Endothelial cell of umbilical vein (primary cell): ENCODE results near the gene AGO1. TPM values are rescaled to one million over a fixed set of nuclear protein-coding genes. Genes with fewer than 3 reads are reported as not detected.

Experiments
- BruUV-seq: library from RNA; stranded (reverse); fragments of 400-500 nt; replicated peaks from 2 replicates; lab custom pipeline; 2021; lab: Mats Ljungman, UMichigan
- CTCF ChIA-PET: fragments of 300-600, 350-600 bp; sonication (Branson Sonifier 250); formaldehyde crosslinking; loops from one replicate; lab custom pipeline; 2021; ENCODE audit warnings: antibody characterized with exemption, inconsistent platforms; lab: Charles Lee
- POLR2A ChIA-PET: fragments of 300-600, 350-600 bp; sonication (Branson Sonifier 250); formaldehyde crosslinking; loops from one replicate; lab custom pipeline; 2021; ENCODE audit warnings: antibody characterized with exemption, inconsistent platforms; lab: Charles Lee
- DNase-seq: peaks from one replicate; pipeline ENCODE4 v3.0.0-alpha.2; 2011; ENCODE audit warnings: low read depth, low spot score
- FAIRE-seq: peaks from 2 replicates; lab custom pipeline; 2011; peaks lifted over from hg19 to GRCh38; lab: Jason Lieb, UNC
- H2AFZ ChIP-seq: 2 replicates; pipeline ENCODE4 v1.6.0; 2012; ENCODE audit warnings: low read depth, low read length, control low read depth, inconsistent platforms
- H3K27ac ChIP-seq: 2 replicates; pipeline ENCODE4 v1.5.1; 2011; ENCODE audit warnings: low read depth, mild to moderate bottlenecking, control low read depth, low read length, moderate library complexity; ENCODE audit not compliant: insufficient read depth
- H3K27me3 ChIP-seq, 2 experiments: 2 replicates each; pipeline versions ENCODE4 v1.6.0 to v1.6.1; 2011; ENCODE audit warnings: low read length in 2 of 2, mixed read lengths in 1 of 2; ENCODE audit not compliant: control insufficient read depth in 2 of 2, insufficient read depth in 2 of 2
- H3K36me3 ChIP-seq, 2 experiments: 2 replicates in 1 of 2; 3 replicates in 1 of 2; pipeline ENCODE4 v1.5.1; 2011; ENCODE audit warnings: low read length in 2 of 2, mild to moderate bottlenecking in 1 of 2, moderate library complexity in 1 of 2; ENCODE audit not compliant: control insufficient read depth in 2 of 2, insufficient read depth in 2 of 2; ENCODE audit errors: extremely low read depth in 1 of 2
- H3K4me1 ChIP-seq: 3 replicates; pipeline ENCODE4 v1.5.1; 2011; ENCODE audit warnings: mild to moderate bottlenecking, low read length; ENCODE audit not compliant: control insufficient read depth, insufficient read depth; ENCODE audit errors: extremely low read depth
- H3K4me2 ChIP-seq: 2 replicates; pipeline ENCODE4 v1.6.1; 2011; ENCODE audit warnings: low read length, control low read depth, mixed read lengths; ENCODE audit not compliant: insufficient read depth
- H3K4me3 ChIP-seq, 3 experiments: fragments of 200-600 bp in 1 of 3; sonication (generic), shearing (Covaris generic) in 1 of 3; replicated peaks in 1 of 3; 2 replicates each; pipeline ENCODE4 v1.5.1; 2011 to 2016; ENCODE audit warnings: control low read depth in 3 of 3, low read length in 3 of 3, mild to moderate bottlenecking in 2 of 3, inconsistent platforms in 1 of 3, low read depth in 1 of 3, moderate library complexity in 1 of 3; ENCODE audit not compliant: insufficient read depth in 1 of 3
- H3K79me2 ChIP-seq: 2 replicates; pipeline ENCODE4 v1.6.0; 2012; ENCODE audit warnings: low read length, inconsistent platforms; ENCODE audit not compliant: control insufficient read depth, insufficient read depth
- H3K9ac ChIP-seq: replicated peaks from 2 replicates; pipeline ENCODE3; 2011; ENCODE audit warnings: low read length, control low read depth; ENCODE audit not compliant: insufficient read depth; ENCODE audit errors: extremely low read depth
- H3K9me1 ChIP-seq: replicated peaks from 3 replicates; pipeline ENCODE4 v1.6.0; 2011; ENCODE audit warnings: mild to moderate bottlenecking, low read length; ENCODE audit not compliant: control insufficient read depth, insufficient read depth; ENCODE audit errors: extremely low read depth
- H3K9me3 ChIP-seq: replicated peaks from 2 replicates; pipeline ENCODE4 v1.5.1; 2012; ENCODE audit warnings: low read length, inconsistent platforms; ENCODE audit not compliant: control insufficient read depth, insufficient read depth
- H4K20me1 ChIP-seq: replicated peaks from 2 replicates; pipeline ENCODE3; 2011; ENCODE audit warnings: mild to moderate bottlenecking, low read length; ENCODE audit not compliant: control insufficient read depth, insufficient read depth; ENCODE audit errors: extremely low read depth
- EZH2 ChIP-seq: IDR thresholded peaks from 2 replicates; pipeline ENCODE4 v1.6.1; 2012; ENCODE audit warnings: borderline replicate concordance, low read depth, mild to moderate bottlenecking, moderate library complexity, low read length, inconsistent platforms; ENCODE audit not compliant: severe bottlenecking
- FOS ChIP-seq: IDR thresholded peaks from 2 replicates; pipeline ENCODE4 v1.6.1; 2011; ENCODE audit warnings: mild to moderate bottlenecking, low read length, moderate library complexity, borderline replicate concordance; ENCODE audit not compliant: insufficient read depth
- GATA2 ChIP-seq: IDR thresholded peaks from 2 replicates; pipeline ENCODE4 v1.7.0; 2011; ENCODE audit warnings: low read depth, mild to moderate bottlenecking, moderate library complexity, mixed read lengths, low read length; ENCODE audit not compliant: insufficient read length, insufficient read depth
- JUN ChIP-seq: IDR thresholded peaks from 2 replicates; pipeline ENCODE4 v1.6.1; 2011; ENCODE audit warnings: borderline replicate concordance, low read depth; ENCODE audit not compliant: insufficient read length, insufficient read depth
- MAX ChIP-seq: IDR thresholded peaks from 2 replicates; pipeline ENCODE4 v1.6.1; 2011; ENCODE audit not compliant: insufficient read depth, insufficient read length
- MYC ChIP-seq: IDR thresholded peaks from one replicate; pipeline ENCODE4 v1.6.1; 2011; ENCODE audit warnings: mild to moderate bottlenecking, low read depth, low read length
- POLR2A ChIP-seq: IDR thresholded peaks from 2 replicates; pipeline ENCODE4 v1.6.1; 2012; ENCODE audit warnings: low read depth, mild to moderate bottlenecking, control low read depth, low read length
- POLR2AphosphoS5 ChIP-seq: IDR thresholded peaks from 2 replicates; pipeline ENCODE4 v1.6.1; 2012; ENCODE audit warnings: low read depth, mild to moderate bottlenecking, control low read depth, low read length, moderate library complexity; ENCODE audit not compliant: insufficient read depth
- dilution Hi-C: fragments of 300-500 bp; cut with MboI; formaldehyde crosslinking; loops from one replicate; pipeline ENCODE4 v1.15.0; 2019; ENCODE audit warnings: low sequenced_read_pairs; ENCODE audit not compliant: extremely low pct_ligation_motif_present
- intact Hi-C: fragments of 100-400 bp; cut with micrococcal nuclease; formaldehyde crosslinking; loops from one replicate; pipeline ENCODE4 v1.10.0; 2022
- polyA plus RNA-seq, 4 experiments: library from polyadenylated mRNA; depleted of rRNA in 3 of 4; stranded (reverse) in 3 of 4; unstranded in 1 of 4; fragments of >200 nt; gene quantifications; 2 replicates each; pipeline versions ENCODE4 v1.2.1 to v1.2.3, GENCODE V29; 2011 to 2012; ENCODE audit warnings: missing spikeins in 1 of 4
- total RNA-seq: library from RNA; stranded (reverse); gene quantifications from 2 replicates; pipeline ENCODE4 v1.2.3, GENCODE V29; 2021
- TF ChIP-seq, protein P1 (sequence below), 2 donors: IDR thresholded peaks; 1 replicate in 1 of 2; 2 replicates in 1 of 2; pipeline ENCODE4 v1.5.1; 2011; ENCODE audit warnings: low read length in 2 of 2, mild to moderate bottlenecking in 2 of 2, moderate library complexity in 2 of 2, control low read depth in 1 of 2, inconsistent platforms in 1 of 2, low read depth in 1 of 2; ENCODE audit not compliant: insufficient read depth in 1 of 2; ENCODE audit errors: extremely low read depth in 1 of 2

AGO1 gene
- total and polyA plus RNA-seq, 2 donors (not counting 3 experiments of a cell fraction or from before 2014, with no cell fraction given), result 10.8 to 31.0 TPM

- H3K9me3 ChIP-seq, result no peaks in the 10 kb centered on the region
- no peak overlapping the region for H3K9ac ChIP-seq
- BruUV-seq, result no TSS peak
- DNase-seq (no peak), FAIRE-seq (no peak)
- H3K79me2 ChIP-seq, result peaks cover 16% of the 10 kb centered on the region
- no peaks in the 10 kb centered on the region for H3K9me1 ChIP-seq
- ChIA-PET CTCF (interaction anchor here (1.7 kb wide), 1 partner anchor 12 kb away, joined by 5 read pairs; no protein-coding TSS in a partner anchor), POLR2A (no interaction called here)
- H3K36me3 ChIP-seq, result peaks cover 3 to 5% of the 10 kb centered on the region in 2 experiments
- intact Hi-C loops (no loop called here), dilution Hi-C loops (no loop called here)
- no peak overlapping the region for H3K4me2 ChIP-seq
- H2AFZ ChIP-seq, result no peak overlapping the region
- no peaks in the 10 kb centered on the region for H3K27me3 ChIP-seq
- TF ChIP-seq POLR2AphosphoS5 (no peak), JUN (no peak), FOS (no peak), MAX (no peak), GATA2 (no peak), EZH2 (no peak), MYC (no peak)
- no peak overlapping the region for H3K4me3 ChIP-seq
- no peaks in the 10 kb centered on the region for H4K20me1 ChIP-seq
- no peak overlapping the region for H3K27ac ChIP-seq
- peaks cover 17% of the 10 kb centered on the region for H3K4me1 ChIP-seq
Observed at GRCh38 chr1:35887508-35887907, 4.5 kb downstream of the AGO1 start.

DNA sequence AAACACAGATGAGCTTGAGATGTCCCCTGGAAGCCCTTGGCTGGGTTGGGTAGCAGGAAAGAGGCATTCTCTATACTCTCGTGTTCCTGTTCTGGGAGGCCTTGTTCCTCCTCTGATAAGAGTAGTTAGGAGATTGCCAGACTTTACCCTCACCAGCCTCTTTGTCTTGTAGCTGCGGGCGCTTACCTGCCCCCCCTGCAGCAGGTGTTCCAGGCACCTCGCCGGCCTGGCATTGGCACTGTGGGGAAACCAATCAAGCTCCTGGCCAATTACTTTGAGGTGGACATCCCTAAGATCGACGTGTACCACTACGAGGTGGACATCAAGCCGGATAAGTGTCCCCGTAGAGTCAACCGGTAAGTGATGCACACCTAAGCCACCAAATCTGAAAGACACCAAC is 5.2 kb downstream of the AGO1 start:
- peaks cover 17% of the 10 kb centered on the region for H3K4me1 ChIP-seq
- H3K4me2 ChIP-seq, result no peak overlapping the region

More for the DNA sequence above, 5.2 kb downstream of the AGO1 start:
- H3K79me2 ChIP-seq, result peaks cover 16% of the 10 kb centered on the region
- POLR2A ChIA-PET, result no interaction called here
- H2AFZ ChIP-seq, result no peak overlapping the region
- H3K4me3 ChIP-seq, result no peak overlapping the region
- H3K27me3 ChIP-seq, result no peaks in the 10 kb centered on the region
- no peaks in the 10 kb centered on the region for H3K9me1 ChIP-seq
- intact Hi-C loops, result no loop called here
- dilution Hi-C loops, result no loop called here
- H3K36me3 ChIP-seq, result peaks cover 5% of the 10 kb centered on the region in 2 experiments
- no peak overlapping the region for H3K9ac ChIP-seq
- no peak for FAIRE-seq
- TF ChIP-seq MYC, result no peak
- no peak for TF ChIP-seq POLR2A
- no peak for TF ChIP-seq JUN
- TF ChIP-seq, protein P1, sequence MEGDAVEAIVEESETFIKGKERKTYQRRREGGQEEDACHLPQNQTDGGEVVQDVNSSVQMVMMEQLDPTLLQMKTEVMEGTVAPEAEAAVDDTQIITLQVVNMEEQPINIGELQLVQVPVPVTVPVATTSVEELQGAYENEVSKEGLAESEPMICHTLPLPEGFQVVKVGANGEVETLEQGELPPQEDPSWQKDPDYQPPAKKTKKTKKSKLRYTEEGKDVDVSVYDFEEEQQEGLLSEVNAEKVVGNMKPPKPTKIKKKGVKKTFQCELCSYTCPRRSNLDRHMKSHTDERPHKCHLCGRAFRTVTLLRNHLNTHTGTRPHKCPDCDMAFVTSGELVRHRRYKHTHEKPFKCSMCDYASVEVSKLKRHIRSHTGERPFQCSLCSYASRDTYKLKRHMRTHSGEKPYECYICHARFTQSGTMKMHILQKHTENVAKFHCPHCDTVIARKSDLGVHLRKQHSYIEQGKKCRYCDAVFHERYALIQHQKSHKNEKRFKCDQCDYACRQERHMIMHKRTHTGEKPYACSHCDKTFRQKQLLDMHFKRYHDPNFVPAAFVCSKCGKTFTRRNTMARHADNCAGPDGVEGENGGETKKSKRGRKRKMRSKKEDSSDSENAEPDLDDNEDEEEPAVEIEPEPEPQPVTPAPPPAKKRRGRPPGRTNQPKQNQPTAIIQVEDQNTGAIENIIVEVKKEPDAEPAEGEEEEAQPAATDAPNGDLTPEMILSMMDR (IDR thresholded peaks at IDR 0.05; ENCODE audit: extremely low read depth in 1 of 2, insufficient read depth in 1 of 2, low read depth in 1 of 2, low read length in 2 of 2), result no peak
- no peak for TF ChIP-seq EZH2
- no peak for TF ChIP-seq POLR2AphosphoS5
- TF ChIP-seq MAX, result no peak
- no peak for TF ChIP-seq FOS
- no peak for TF ChIP-seq GATA2
- no TSS peak for BruUV-seq
- no peak for DNase-seq
- H3K9me3 ChIP-seq, result no peaks in the 10 kb centered on the region
- H3K27ac ChIP-seq, result no peak overlapping the region
- CTCF ChIA-PET, result no interaction called here
- no peaks in the 10 kb centered on the region for H4K20me1 ChIP-seq
